SKM-1 (cell line): Measurements from ENCODE around the gene CPNE2.
A peak's percentile ranks its signal among the peaks of the same experiment; 100 is the strongest.
"Not testable (repeated sequence)": the region's sequence is repeated elsewhere in the genome, so short reads cannot be mapped to it uniquely, and the experiment has no call there.

ENCODE experiments used
- DNase-seq: peaks from one replicate; lab custom pipeline; 2025; ENCODE audit not compliant: unreplicated experiment; lab: John Stamatoyannopoulos, UW

CPNE2 gene

GRCh38 chr16:57167538-57167937 is 75.2 kb downstream of the CPNE2 start:
- no peak for DNase-seq

GRCh38 chr16:57167953-57168352 is 75.6 kb downstream of the CPNE2 start:
- no peak for DNase-seq

- no peak for DNase-seq
These were observed 76.9 kb downstream of the CPNE2 start for GRCh38 chr16:57169327-57169726.

- DNase-seq = no peak
These were observed 80.4 kb downstream of the CPNE2 start for GRCh38 chr16:57172721-57173290.

GRCh38 chr16:57175896-57176295 is 83.5 kb downstream of the CPNE2 start:
- no peak for DNase-seq

- DNase-seq = no peak
These were observed 85.8 kb downstream of the CPNE2 start for GRCh38 chr16:57178196-57178595.

- DNase-seq = no peak
These were observed 86.4 kb downstream of the CPNE2 start for GRCh38 chr16:57178793-57179212.

- DNase-seq = no peak
These were observed 86.9 kb downstream of the CPNE2 start for GRCh38 chr16:57179215-57179828.

- no peak for DNase-seq
These were observed 91.7 kb downstream of the CPNE2 start for GRCh38 chr16:57184113-57184512.

GRCh38 chr16:57184887-57185445 is 92.6 kb downstream of the CPNE2 start:
- no peak for DNase-seq

GRCh38 chr16:57185446-57185944 is 93.1 kb downstream of the CPNE2 start:
- no peak for DNase-seq

- DNase-seq = peak; percentile 99
These were observed 93.8 kb downstream of the CPNE2 start, which contains the start of the genes PSME3IP1 and RSPRY1 for GRCh38 chr16:57185945-57186871. Gene PSME3IP1, minus strand, starts transcription at chr16:57186039. Its CDS starts 12,185 bp downstream, at chr16:57173854. Gene RSPRY1, plus strand, starts transcription at chr16:57186329. Its CDS starts 18,330 bp downstream, at chr16:57204659.

GRCh38 chr16:57186872-57187854 is 94.8 kb downstream of the CPNE2 start:
- DNase-seq = no peak

GRCh38 chr16:57187902-57188710 is 95.7 kb downstream of the CPNE2 start:
- not testable (repeated sequence) for DNase-seq

- DNase-seq = no peak
These were observed 96.3 kb downstream of the CPNE2 start for GRCh38 chr16:57188711-57189002.

- DNase-seq = not testable (repeated sequence)
These were observed 97.1 kb downstream of the CPNE2 start for GRCh38 chr16:57189527-57189926.

GRCh38 chr16:57190136-57190535 is 97.8 kb downstream of the CPNE2 start:
- DNase-seq = no peak

- DNase-seq = no peak
These were observed 98.7 kb downstream of the CPNE2 start for GRCh38 chr16:57191056-57191571.

- no peak for DNase-seq
These were observed 99.8 kb downstream of the CPNE2 start for GRCh38 chr16:57192146-57192545.
